Activated CD8-positive, alpha-beta memory T cell treated with anti-CD3 and anti-CD28 coated beads for 36 hours (primary cell): ENCODE data around the gene INSIG1. TPM values are rescaled to one million over a fixed set of nuclear protein-coding genes. Genes with fewer than 3 reads are reported as not detected.

ENCODE experiments used
- CTCF ChIA-PET: fragments of 350-600 bp; sonication (Branson Sonifier 250); formaldehyde crosslinking; loops from one replicate; lab custom pipeline; 2021; ENCODE audit warnings: antibody characterized with exemption; lab: Charles Lee
- POLR2A ChIA-PET: fragments of 350-600 bp; sonication (Branson Sonifier 250); formaldehyde crosslinking; loops from one replicate; lab custom pipeline; 2021; ENCODE audit warnings: antibody characterized with exemption; lab: Charles Lee
- total RNA-seq, 2 experiments: library from RNA; stranded (reverse); gene quantifications; one replicate each; pipeline ENCODE4 v1.2.3, GENCODE V29; 2021

The INSIG1 gene
- total RNA-seq, 2 experiments from 2014 or later: 45.7 to 47.0 TPM

GRCh38 chr7:155263581-155264143 lies 34.0 kb upstream of the INSIG1 start:
- POLR2A ChIA-PET: no interaction called here
- CTCF ChIA-PET: no interaction called here

DNA sequence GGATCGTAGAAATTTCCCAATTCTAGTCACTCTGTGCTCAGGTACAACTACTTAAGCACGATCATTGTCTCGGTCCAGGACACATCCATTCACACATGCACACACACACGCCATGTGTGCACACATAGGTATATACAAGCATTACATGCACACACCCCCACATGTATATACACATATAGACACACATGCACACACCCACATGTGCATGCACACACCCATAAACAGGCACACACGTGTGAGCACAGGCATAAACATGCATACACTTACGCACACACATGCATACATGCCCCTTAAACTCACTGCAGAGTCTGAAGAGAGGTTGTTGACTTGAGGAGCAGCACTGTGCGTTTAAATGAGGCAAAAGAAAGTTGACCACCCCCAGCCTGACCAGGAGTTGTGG lies 32.5 kb upstream of the INSIG1 start:
- CTCF ChIA-PET: interaction anchor here (1.3 kb wide), 1 partner anchor 13 kb away, joined by 3 read pairs; no protein-coding TSS in a partner anchor
- POLR2A ChIA-PET: no interaction called here

GRCh38 chr7:155265961-155266360 lies 31.7 kb upstream of the INSIG1 start:
- ChIA-PET POLR2A (no interaction called here), CTCF (interaction anchor here (1.3 kb wide), 1 partner anchor 14 kb away, joined by 3 read pairs; no protein-coding TSS in a partner anchor)

- ChIA-PET POLR2A (no interaction called here), CTCF (interaction anchor here (1.3 kb wide), 1 partner anchor 14 kb away, joined by 3 read pairs; no protein-coding TSS in a partner anchor)
Observed at GRCh38 chr7:155266440-155266839, 31.2 kb upstream of the INSIG1 start.

DNA sequence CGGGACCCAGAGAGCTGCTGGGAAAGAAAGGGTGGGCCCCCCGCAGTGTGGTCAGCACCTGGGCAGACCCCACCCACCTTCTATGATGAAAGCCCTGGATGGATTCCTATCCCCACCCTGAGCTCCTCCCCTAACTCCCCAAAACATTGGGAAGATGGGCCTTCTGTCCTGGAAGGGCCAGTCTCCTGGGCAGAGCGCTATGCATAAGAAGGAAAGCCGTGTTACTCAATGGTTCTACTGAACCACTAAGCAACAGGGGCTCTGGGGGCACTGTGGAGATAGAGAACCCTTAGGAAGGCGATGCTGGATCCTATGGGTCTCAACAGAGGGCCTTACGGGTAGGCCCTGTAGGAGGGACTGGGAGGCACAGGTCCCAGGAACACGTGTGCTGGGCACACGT lies 30.7 kb upstream of the INSIG1 start:
- ChIA-PET POLR2A (no interaction called here), CTCF (no interaction called here)

GRCh38 chr7:155267436-155267835 lies 30.2 kb upstream of the INSIG1 start:
- ChIA-PET CTCF (no interaction called here), POLR2A (no interaction called here)

GRCh38 chr7:155268211-155268610 lies 29.5 kb upstream of the INSIG1 start:
- CTCF ChIA-PET: no interaction called here
- POLR2A ChIA-PET: no interaction called here

GRCh38 chr7:155268921-155269650 lies 28.6 kb upstream of the INSIG1 start:
- ChIA-PET CTCF (interaction anchor here (1.1 kb wide), 1 partner anchor 55 kb away, joined by 3 read pairs; no protein-coding TSS in a partner anchor), POLR2A (no interaction called here)

- ChIA-PET POLR2A (no interaction called here), CTCF (interaction anchor here (1.1 kb wide), 1 partner anchor 56 kb away, joined by 3 read pairs; no protein-coding TSS in a partner anchor)
Observed at GRCh38 chr7:155269766-155270585, 27.7 kb upstream of the INSIG1 start.

GRCh38 chr7:155270861-155271260 lies 26.8 kb upstream of the INSIG1 start:
- CTCF ChIA-PET: no interaction called here

GRCh38 chr7:155274633-155275355 lies 22.9 kb upstream of the INSIG1 start:
- CTCF ChIA-PET: no interaction called here
- POLR2A ChIA-PET: no interaction called here

More at GRCh38 chr7:155270861-155271260, 26.8 kb upstream of the INSIG1 start:
- POLR2A ChIA-PET: no interaction called here

DNA sequence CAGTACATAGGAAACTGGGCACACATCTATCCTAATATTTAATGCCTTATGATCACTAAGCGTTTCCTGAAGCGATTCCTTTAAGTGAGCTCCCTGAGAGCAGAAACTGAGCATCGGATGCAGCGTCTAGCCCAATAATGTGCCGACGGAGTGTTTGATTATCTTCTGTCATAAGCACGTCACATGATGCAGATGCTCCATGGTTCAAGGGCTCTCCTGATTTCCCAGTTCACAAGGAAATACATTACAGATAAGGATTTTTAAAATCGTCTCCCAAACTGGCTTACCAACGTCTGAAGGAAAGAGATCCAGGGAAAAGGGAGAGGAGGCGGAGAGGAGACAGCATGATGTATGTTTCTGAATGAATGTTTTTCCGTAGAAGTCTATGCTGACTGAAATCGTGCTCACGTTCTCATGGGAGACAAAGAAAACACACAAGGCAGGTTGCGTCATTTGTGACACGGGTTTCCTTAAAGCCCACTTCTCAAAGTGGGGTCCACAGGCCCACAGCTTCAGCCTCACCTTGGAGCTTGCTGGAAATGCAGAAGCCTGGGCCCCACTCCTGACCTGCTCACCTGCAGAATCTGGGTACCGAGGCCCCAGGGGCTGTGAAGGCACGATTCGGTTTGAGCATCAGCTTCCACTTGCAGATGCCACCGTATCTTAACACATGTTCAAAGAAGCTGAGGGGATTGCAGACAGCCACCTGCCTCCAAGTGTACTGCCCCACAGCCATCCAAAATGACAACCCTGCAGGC lies 21.5 kb upstream of the INSIG1 start:
- POLR2A ChIA-PET: interaction anchor here (1.0 to 1.2 kb wide), 2 partner anchors 21 to 23 kb away, joined by 3 read pairs; no protein-coding TSS in a partner anchor
- CTCF ChIA-PET: interaction anchor here (0.7 kb wide), 1 partner anchor 94 kb away, joined by 3 read pairs; no protein-coding TSS in a partner anchor

- CTCF ChIA-PET: no interaction called here
- POLR2A ChIA-PET: interaction anchor here (1.0 to 1.2 kb wide), 2 partner anchors 20 to 22 kb away, joined by 3 read pairs; no protein-coding TSS in a partner anchor
Observed at GRCh38 chr7:155276800-155277375, 20.8 kb upstream of the INSIG1 start.

DNA sequence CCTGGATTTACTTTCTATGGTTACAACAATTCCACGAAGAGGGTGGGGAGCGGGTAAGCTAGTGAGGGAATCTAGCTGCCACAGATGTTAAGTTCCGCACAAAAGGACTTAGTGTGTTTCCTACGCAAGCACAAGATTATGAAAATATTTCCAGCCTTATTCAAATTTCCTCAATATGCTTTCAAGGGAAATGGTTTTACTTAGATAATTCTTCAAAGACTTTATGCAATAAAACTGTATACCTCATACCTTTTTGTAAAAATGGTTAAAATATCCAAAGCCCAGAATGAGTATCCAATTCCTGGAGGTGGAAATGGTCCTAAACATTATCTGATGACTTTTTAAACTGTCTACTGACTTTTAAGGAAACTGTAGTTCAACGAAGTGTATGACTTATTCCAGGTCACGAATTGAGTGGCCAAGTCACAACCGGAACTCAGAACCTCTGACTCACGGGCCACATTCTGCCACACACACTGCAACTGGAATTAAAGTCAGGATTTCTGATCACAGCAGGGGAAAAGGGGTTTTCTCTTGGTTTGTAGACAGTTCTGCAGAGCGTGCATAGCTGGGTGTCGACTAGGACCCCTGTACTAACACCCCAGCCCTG lies 20.2 kb upstream of the INSIG1 start:
- POLR2A ChIA-PET: interaction anchor here (1.2 kb wide), 1 partner anchor 21 kb away, joined by 3 read pairs; no protein-coding TSS in a partner anchor

GRCh38 chr7:155278921-155279320 lies 18.8 kb upstream of the INSIG1 start:
- ChIA-PET CTCF (no interaction called here), POLR2A (interaction anchor here (0.7 kb wide), 1 partner anchor 18 kb away, joined by 3 read pairs; no protein-coding TSS in a partner anchor)

More for the DNA sequence above, 20.2 kb upstream of the INSIG1 start:
- CTCF ChIA-PET: interaction anchor here (0.8 kb wide), 1 partner anchor 17 kb away, joined by 3 read pairs; no protein-coding TSS in a partner anchor

GRCh38 chr7:155279787-155280445 lies 17.8 kb upstream of the INSIG1 start:
- POLR2A ChIA-PET: interaction anchor here (0.7 kb wide), 1 partner anchor 87 kb away, joined by 3 read pairs; no protein-coding TSS in a partner anchor

More at GRCh38 chr7:155279787-155280445, 17.8 kb upstream of the INSIG1 start:
- CTCF ChIA-PET: no interaction called here
